GOT3 (cell line): ENCODE data around the gene PSIP1.
"Not testable (repeated sequence)": the region's sequence is repeated elsewhere in the genome, so short reads cannot be mapped to it uniquely, and the experiment has no call there.

Experiments used
- DNase-seq: peaks from one replicate; lab custom pipeline; 2025; ENCODE audit warnings: mixed read lengths; lab: John Stamatoyannopoulos, UW

Gene PSIP1

GRCh38 chr9:15510789-15511575 is at the start of gene PSIP1:
PSIP1 (minus strand) TSS chr9:15510970; CDS start chr9:15510188, 782 bp downstream.
- DNase-seq: peak; percentile 10

DNA sequence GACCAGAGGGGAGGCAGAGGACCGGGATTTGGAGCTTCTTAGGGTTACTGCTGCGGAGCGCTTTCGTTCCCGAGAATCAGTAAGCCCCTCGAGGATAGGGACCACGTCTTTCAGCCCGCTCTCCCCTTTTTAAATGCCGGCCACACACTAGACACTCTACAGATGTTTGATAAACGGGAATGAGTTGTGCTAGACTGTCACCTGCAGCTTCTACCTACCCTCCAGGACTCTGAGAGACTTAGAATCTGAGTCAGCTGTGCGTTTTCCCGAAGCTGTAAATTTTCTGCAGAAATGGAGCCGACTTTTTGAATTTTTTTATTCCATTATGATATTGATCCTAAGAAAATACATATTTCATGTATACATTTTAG is 42.7 kb upstream of the PSIP1 start:
- no peak for DNase-seq

DNA sequence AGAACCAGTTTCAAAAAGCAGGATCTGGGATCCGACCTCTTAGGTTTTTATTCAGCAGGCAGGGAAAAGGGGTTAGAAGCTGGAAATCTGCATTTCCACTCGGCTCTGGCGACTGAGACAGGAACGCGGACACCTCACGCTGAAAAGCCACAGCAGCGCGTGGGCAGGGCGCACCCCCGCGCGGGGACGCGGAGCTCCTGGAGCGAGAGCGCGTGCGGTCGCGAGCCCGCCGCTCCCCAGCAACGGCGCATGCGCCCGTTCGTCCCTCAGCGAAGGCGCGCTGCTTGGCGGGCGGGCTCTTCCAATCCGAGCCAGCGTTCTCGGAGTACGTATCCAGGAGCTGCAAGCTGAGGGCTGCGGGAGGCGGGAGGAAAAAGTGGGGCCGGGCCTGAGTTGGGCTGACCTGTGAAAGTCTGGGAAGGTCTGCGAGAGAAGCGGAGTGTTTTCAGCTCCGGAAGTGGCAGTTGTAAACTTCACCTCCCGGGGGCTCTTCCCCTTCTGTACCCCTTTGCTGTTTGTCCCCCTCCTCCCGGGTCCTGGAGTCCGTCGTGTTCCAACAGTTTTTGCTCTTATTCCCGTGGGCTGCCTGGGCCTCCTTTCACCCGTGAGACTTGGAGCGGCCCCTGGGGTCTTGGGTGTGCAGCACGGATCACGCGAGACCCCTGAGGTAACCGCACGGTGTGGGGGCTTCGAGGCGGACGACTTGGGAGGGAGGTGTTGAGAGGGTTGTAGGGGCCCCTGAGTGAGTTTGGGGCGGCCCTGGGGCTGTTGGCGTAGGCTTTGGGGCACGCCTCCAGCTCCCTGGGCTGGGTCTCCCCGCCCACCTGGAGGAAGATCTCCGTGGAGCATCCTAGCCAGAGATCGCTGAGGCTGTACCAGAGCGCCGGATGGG is 42.1 kb upstream of the PSIP1 start, which contains the start of gene CCDC171:
TSS of gene CCDC171 (plus strand) at position 408 of the 892 bp plus-strand sequence. CDS start 11,046 bp downstream, outside the sequence.
- peak; percentile 44 for DNase-seq

GRCh38 chr9:15549611-15550010 is 38.8 kb upstream of the PSIP1 start:
- no peak for DNase-seq

DNA sequence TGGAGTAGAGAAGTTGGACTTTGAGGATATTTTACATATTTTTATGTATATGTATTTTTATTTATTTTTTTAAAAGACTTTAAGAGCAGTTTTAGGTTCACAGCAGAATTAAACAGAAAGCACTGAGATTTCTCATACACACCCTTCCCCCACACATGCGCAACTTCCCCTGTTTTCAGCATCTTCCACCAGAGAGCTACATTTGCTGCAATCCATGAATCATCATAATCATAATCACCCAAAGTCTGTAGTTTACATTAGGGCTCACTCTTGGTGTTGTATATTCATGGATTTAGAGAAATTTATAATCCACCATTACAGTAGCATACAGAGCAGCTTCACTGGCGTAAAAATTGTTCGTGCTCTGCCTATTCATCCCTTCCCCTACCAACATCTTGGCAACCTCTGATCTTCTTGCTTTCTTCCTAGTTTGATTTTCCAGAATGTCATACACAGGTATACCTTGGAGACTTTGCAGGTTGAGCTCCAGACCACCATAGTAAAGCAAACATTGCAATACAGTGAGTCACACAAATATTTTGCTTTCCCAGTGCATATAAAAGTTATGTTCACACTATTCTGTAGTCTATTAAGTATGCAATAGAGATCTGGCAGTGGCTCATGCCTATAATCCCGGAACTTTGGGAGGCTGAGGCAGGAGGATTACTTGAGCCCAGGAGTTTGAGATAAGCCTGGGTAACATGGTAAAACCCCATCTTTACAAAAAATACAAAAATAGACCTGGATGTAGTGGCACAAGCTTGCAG is 32.5 kb upstream of the PSIP1 start:
- DNase-seq: no peak

- no peak for DNase-seq
Measured at GRCh38 chr9:15542624-15543023, 31.9 kb upstream of the PSIP1 start.

DNA sequence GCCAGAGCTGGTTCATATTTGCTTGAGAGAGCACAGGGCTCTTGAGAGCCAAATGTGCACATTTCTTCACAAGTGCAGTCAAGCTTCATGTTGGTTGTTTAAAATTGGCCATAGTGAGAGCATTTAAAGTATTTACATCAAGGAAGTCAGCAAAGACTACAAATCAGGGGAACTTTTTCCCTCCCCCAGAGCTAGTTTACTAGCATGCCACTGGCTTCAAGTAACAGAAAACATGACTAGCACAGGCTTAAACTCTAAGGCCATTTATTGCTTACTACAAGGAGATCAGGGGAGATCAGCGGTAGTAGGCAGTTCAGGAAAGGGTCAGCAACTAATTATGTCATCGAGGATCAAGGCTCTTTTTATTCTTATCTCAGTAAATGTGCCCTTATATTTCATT is 31.1 kb upstream of the PSIP1 start:
- DNase-seq: no peak

DNA sequence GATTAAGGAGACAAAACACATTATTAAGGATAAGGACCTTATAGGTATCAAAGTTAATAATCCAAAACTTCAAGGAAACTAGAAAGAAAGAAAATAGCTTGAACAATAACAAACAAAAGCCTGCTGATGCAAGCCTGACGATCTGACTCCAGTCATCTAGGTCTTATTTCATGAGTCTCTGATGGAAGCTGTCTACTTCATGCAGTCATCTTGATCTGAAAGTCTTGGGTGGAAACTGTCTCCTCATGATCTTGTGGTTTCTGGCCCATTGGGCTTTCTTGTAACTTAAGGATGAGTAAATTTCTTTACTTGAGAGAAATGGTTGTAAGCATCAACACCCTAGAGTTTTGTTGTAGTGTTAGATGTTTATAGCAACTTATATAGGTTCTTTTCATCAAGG is 20.6 kb upstream of the PSIP1 start:
- no peak for DNase-seq

GRCh38 chr9:15529566-15530324 is 19.0 kb upstream of the PSIP1 start:
- no peak for DNase-seq

- not testable (repeated sequence) for DNase-seq
Measured at GRCh38 chr9:15527035-15527434, 16.3 kb upstream of the PSIP1 start.

DNA sequence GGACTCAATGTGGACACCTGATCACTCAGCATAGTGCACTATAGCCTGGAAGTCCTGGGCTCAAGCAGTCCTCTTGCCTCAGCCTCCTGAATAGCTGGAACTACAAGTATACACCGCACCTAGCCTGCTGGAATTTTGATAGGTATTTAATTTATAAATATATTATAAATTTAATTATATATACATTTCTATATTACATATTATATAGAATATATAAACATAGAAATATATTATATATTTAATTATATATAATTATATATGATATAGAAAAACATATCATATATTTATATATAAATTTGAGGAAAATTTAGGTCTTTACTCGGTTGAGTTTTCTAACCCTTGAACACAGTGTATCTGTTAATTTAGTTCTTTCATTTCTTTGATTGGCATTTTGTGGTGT is 15.2 kb upstream of the PSIP1 start:
- DNase-seq: no peak

DNA sequence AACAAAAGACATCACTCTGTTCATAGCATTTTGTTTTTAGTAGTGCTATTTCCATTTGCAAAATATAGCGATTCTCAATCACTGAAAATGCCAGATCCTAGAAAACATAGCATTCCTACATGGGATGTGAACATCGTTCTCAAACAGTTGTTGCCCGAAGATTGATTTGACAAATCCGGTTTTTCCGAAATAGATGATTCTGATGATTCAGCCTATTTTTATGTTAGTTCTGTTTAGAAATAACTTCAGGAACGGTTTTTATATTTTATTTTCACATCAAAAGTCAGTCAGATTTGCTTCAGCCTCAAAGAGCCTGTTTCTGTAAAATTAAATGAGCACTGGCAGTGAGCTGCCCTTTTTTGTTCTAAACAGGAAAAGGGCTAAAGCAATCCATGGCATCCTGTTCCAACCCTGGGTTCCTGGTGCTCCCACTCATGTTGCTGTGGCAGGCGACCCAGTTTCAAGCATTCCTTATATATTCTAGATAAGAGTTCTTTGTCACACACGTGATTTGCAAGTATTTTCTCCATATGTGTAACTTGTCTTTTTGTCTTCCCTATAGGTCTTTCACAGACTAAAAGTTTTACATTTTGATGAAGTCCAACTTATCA is 14.2 kb upstream of the PSIP1 start:
- DNase-seq: no peak

GRCh38 chr9:15522130-15522755 is 11.5 kb upstream of the PSIP1 start:
- DNase-seq: no peak

GRCh38 chr9:15521254-15521653 is 10.5 kb upstream of the PSIP1 start:
- DNase-seq: no peak

DNA sequence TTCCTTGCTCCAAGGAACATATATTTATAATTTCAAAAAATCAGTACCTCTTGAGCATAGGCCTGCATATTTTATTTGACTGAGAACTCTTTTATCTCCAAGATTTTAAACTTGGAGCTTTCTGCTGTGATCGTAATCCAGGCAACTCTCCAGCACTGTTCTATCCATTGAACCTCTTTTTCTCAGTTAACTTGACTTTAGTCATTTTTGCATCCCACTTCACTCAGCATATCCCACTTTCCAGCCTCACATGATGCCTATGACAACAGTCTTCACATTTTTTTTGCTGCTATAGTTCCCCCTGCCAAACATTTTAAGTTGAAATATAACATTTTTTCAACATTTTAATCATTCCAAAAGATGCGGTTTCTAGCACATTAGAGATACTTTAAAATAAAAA is 9.1 kb upstream of the PSIP1 start:
- no peak for DNase-seq

GRCh38 chr9:15513335-15513734 is 2.6 kb upstream of the PSIP1 start:
- DNase-seq: no peak

GRCh38 chr9:15512889-15513288 is 2.1 kb upstream of the PSIP1 start:
- DNase-seq: no peak

DNA sequence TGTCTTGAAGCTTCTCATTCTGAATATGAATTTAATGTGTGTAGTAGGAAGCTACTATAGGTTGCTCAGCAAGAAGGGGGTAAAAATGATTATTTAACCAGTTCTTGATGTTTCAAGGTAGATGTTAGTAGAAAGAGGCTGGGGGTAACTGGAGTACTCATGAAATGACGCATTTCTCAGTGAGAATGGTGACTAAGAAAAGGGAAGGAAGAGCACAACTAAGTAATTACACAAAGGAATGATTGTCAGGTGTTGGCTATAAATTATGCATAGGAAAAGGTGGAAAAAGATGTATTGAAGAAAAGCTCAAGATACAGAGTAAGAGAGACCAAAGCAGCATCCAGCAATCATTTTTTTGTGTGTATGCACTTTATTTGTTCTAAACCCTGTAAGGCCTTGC is 1.4 kb upstream of the PSIP1 start:
- DNase-seq: no peak

DNA sequence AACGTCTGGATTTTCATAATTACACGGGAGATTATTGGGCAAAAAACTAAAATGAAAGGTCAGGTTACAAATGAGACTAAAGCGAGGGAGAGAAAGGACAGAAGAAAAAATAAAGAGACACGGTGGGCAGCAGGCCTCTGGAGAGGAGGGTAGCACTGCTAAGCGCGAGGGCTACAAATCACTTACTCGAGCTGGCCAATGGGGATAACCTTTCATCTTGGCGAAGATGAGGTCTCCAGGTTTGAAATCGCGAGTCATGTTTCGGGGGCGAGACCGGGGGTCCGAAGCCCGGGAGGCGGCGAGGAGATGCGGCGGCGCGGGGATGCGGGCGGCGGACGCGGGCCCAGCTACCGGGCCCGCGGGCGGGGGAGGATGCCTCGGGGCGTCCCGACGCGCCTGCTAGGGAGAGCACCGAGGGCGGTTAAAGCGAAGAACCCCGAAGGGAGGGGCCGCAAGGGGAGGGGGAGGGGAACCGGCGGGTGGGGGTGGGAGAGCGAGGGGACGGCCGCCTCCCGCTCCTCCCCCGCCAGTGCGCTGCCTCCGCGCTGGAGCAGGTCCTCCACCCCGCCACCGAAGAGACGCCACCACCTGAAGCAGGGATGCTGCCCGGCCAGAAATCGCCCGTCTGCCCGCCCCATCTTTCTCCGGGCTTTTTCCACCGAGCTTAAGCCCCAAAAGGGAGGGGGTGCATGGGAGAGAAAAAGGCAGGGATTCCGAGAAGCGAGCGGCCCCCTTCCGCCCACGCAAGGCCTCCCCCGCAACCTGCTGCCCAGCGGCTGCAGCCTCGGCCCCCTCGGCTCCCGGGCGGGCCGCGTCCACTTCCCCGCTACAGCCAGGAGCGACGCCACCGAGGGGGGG is 610 bp downstream of the PSIP1 start:
- no peak for DNase-seq

GRCh38 chr9:15505921-15506320 is 4.8 kb downstream of the PSIP1 start:
- no peak for DNase-seq
